NK-92 (cell line): ENCODE data around the gene SLC35F3.
"Not testable (repeated sequence)": the region's sequence is repeated elsewhere in the genome, so short reads cannot be mapped to it uniquely, and the experiment has no call there.

Source experiments
- DNase-seq: peaks from one replicate; lab custom pipeline; 2025; ENCODE audit not compliant: unreplicated experiment; lab: John Stamatoyannopoulos, UW

Gene SLC35F3

DNA sequence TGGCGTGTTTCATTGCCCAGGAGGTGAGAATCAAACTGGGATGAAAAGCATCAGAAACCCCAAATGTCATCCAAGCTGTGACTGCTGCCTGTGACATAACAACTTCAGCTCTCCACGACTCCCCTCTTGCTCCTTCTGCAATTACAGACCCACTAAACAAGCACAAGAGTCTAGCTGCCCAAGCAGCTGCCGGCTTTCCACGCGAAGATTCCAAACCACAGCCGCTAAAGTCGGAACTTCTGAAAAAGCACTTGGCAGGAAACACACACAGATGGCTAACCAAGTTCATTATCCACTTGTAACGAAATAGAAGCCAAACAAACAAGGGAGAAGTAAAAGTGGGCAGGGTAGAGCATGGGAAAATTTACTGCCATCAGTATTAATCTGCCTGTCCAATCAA lies 198.1 kb downstream of the SLC35F3 start:
- no peak for DNase-seq

DNA sequence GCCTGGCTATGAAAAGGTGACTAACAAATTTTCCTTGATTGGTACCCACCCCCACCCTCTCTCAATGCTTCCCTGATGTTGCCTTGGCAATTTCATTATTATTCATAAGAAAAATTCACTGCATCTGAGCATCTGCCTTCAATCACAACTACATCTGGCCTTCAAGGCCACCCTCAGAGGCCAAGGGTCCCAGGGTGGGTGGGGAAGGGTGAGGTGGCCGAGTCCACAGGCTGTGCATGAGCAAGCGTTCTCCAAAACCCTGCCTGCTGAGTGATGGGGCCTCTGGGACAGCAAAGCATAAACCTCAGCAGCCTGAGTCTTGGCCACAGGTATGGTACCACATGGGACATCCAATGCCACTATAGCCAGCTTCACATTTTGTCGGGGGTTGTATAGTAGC lies 198.7 kb downstream of the SLC35F3 start:
- DNase-seq, result no peak

DNA sequence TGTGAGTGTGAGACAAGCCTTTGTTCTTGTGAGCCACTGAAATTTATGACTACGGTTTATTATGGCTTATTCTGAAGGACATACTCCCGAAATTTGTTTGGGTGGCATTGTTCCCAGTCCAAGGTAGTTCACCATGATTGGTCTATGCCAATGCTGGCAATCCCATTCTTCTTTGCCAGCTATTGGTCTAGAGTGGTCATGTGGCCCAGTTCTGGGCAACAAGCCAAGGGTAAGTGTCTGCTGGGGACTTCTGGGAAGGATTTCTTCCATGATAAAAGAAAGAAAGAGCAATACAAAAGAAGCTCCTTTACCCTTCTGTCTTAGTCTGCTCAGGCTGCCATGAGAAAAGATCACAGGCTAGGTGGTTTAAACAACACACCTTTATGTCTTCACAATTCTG lies 201.6 kb downstream of the SLC35F3 start:
- DNase-seq, result no peak

DNA sequence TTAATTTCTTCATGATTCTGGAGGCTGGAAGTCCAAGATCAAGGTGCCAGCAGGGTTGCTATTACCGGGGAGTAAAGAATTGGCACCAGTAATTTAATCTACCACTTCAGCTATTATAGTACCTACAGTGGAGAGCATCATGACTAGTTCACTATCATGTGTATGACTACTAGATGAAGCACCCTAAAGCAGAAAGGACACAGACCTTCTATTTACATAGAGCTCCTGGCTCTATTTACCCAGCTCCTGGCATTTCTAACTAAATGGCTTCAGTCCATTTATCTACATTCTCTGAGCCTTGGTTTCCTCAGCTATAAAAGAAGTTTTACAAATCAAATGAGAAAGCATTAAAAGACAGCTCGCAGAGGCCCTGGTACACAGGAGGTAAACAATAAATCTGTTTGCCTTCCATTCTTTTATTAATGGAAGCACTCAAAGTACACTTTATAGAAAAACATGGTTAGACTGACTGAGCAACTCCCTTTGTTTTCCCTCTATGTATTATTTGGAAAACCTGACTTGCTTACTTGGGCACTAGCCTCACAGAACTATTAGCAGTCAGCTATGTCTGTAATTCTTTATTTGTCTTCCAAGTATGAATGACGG lies 203.0 kb downstream of the SLC35F3 start:
- DNase-seq, result no peak

DNA sequence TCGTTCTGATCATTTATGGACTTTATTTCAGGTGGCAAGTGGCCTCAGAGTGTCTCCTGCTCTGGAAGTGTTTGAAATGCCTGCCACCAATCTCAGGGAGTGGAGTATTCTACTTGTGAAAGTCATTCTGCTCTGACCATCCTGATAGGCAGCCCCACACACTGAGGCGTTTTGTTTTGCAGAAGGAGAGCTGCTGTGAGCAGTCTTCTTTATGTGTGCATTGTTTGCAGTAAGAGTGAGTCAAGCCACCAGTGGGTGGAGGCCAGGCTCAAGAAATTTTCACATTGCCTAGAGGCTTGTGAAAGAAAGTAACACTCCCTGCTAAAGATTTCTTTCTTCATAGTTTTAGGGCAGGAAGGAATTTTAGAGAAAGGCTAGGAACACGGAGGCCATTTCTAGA lies 204.4 kb downstream of the SLC35F3 start:
- DNase-seq, result no peak

DNA sequence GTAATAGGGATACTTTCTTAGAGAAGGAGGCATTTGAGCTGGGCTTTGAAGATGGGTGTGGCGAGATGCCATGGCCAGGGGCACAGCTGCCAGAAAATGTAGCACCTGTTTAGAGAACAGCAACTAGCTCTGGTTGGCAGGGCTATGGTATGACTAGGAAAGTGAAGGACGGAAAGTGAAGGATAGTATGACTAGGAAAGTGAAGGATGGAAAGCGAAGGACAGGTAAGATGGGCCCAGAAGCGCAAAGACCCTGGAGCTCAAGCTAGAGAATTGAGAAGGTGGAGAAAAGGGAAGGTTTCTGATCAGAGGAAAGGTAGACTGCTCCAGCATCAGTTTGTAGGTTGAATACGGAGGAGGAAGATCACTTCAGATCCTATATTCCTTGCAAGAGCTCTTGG lies 205.4 kb downstream of the SLC35F3 start:
- DNase-seq, result no peak

DNA sequence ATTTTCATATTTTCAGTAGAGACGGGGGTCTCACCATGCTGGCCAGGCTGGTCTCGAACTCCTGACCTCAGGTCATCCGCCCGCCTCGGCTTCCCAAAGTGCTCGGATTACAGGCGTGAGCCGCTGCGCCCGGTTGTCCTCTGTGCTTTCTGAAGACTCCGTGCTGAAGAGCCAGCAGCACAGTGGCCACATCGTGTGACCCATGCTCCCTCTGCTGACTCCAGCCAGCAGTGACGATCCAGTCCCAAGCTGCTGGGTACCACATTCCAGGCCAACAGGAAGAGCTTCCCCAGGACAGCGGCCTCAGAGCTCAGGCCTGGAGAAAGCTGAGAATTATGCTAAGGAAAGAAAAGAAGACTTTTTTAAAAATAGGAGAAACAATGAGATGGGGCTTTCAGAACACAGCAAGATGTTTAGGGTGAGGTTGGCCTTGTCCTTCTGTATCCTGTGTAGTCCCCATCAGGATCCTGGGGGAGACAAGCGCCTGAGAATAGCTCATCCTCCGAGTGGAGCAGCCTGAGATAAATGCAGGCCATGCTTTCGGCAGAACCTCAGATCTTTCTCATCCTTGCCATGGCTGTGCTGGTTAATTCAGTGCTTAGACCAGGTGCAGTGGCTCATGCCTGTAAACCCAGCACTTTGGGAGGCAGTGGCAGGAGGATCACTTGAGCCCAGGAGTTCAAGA lies 207.1 kb downstream of the SLC35F3 start:
- no peak for DNase-seq

DNA sequence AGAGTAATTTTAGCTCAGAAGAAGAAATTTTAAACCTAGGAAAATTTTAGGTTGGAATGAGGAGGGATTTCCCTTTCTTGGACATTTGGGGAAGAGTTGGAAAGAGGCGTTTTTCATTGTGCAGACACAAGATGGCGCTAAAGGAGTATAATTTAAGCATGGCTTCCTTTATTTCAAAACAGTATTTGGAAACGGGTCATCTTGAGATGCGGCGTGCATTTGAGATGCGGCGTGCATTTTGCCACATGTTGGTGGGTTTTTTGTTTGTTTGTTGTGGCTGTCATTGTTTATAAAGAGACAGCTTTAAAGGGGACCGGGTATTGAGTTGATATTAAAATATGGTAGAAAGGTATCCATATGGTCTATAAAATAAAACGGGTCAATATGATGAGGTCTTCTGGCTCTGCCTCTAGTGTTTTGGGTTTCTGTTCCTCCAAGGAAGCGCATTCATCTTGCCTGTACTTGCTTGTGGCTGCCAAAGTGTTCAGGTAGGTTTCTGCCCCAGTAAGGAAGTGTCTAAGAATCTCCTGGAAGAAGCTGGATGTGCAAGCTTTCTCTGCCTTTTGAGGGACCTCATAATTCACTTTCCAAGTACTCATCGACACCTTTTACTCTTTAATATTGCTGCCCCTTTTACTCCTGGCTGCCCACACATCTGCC lies 210.3 kb downstream of the SLC35F3 start:
- DNase-seq, result no peak

DNA sequence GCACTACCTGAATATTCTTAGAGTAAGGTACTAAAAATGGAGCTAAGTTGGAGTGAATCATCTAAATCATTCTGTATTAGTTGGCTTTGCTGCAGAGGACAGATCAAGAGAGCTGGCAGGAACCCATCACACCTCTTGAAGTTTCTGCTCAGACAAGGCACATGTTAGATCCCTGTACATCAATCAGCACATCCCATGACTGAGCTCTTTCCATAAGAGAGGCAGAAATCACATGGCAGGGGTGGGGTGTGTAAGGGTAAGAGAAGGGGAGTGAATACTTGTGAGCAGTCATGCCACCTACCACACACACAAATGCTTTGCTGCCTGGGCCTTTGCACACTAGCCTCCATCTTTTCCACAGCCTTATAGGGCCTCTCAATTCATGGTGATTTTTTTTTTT lies 214.4 kb downstream of the SLC35F3 start:
- no peak for DNase-seq

DNA sequence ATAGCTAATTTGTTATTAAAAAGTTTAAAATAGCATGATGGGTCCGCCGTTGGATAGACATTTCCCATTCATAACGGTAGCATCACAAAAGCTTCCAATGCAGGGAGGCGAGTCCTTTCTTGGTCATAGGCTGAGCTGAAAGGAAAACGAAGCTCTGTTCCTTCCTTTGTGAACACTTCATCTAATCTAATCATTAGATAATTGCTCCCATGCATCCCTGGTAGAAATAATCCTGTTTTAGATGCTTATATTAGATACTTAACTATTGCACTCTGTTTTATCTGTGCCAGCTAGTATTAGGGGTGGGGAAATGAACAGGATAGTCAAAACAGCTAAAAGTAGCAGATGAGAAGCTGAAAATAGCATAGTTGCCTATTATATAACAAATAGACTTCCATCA lies 215.0 kb downstream of the SLC35F3 start:
- DNase-seq, result no peak

DNA sequence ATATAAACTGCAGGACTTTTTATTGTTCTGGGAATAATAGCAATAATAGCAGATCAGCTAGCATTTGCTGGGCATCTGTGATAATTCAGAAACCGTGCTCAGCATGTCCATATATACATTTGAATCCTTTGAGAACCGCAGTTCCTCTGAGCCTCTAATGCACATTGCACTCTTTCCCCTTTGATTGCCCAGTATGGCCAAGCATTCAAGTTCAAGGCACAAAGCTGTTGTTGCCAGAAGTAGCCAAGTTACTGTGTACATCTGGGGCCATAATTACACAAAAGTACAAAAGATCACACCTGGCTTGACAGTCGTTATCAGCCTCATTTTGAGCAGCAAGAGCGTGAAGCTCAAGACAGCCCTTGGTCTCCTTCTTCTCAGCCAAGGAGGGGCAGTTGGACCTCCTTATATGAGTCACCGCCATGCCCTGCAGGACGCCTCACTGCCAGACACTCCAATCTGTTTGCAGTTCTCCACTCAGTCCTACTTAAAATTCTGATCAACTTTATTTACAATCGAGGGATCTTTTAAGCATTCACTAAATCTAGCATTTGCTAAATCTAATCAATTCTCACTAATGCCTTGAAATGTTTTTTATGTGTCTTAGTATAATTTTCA lies 216.0 kb downstream of the SLC35F3 start:
- no peak for DNase-seq

DNA sequence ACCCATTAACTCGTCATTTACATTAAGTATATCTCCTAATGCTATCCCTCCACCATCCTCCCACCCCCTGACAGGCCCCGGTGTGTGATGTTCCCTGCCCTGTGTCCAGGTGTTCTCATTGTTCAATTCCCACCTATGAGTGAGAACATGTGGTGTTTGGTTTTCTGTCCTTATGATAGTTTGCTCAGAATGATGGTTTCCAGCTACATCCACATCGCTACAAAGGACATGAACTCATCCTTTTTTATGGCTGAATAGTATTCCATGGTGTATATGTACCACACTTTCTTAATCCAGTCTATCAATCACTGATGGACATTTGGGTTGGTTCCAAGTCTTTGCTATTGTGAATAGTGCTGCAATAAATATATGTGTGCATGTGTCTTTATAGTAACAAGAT lies 217.2 kb downstream of the SLC35F3 start:
- not testable (repeated sequence) for DNase-seq

DNA sequence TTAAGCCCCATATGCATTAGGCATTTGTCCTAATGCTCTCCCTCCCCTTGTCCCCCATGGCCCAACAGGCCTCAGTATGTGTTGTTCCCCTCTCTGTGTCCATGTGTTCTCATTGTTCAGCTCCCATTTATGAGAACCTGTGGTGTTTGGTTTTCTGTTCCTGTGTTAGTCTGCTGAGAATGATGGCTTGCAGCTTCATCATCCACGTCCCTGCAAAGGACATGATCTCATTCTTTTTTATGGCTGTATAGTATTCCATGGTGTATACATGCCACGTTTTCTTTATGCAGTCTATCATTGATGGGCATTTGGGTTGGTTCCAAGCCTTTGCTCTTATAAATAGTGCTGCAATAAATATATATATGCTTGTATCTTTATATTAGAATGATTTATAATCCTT lies 218.1 kb downstream of the SLC35F3 start:
- not testable (repeated sequence) for DNase-seq

DNA sequence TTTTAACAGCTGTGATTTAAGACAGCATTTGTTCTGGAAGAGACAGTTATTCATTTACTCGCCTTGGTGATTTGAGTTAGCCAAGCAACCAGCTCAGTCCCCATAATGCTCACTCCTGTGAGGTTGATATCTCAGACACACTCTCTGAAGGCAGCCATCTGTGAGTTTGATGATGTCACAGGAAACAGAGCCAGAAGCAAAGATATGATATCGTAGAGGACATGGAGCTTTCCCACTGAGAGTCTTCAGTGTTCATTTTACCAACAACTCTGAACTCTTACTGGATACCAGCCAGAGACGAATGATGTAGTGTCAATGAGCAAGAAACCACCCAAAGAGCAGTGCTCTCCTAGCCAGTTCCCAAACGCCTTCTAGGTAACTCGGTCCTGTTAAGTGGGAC lies 219.4 kb downstream of the SLC35F3 start:
- DNase-seq, result no peak

DNA sequence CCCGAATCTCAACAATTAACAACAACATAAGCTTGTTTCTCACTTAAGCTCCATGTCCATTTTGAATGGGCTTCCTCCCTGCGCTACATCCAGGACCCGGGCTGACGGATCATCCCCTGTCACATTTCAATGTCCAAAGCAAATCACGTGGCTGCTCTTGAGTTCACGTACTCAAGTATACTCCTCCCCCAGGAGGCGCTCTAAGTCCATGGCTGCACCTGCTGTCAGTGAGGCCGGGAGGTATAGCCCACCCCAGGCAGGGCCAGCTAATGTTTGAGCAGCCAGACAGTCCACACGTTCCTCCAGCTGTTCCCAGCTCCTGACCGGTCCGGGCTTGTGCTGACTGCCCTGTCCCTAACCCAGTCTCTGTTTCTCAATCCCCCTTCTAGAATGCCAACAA lies 220.8 kb downstream of the SLC35F3 start:
- DNase-seq, result no peak

DNA sequence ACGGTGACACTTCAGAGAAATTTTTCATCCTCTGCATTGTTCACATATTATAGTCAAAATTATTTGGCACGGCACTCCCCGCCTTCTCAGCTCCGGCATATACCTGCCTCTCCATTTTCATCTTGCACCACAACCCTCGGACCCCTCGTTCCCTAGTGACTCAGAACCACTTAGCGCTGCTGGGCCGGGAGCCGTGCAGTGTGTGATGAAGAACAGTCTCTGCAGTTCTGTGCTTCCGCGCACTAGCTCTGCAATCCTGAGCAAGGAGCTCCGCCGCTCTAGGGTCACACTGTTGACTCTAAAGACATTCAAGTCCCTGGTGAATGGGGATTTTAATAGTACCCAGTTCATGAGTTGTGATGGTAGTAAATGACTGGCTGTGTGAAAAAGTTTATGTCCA lies 221.2 kb downstream of the SLC35F3 start:
- no peak for DNase-seq

DNA sequence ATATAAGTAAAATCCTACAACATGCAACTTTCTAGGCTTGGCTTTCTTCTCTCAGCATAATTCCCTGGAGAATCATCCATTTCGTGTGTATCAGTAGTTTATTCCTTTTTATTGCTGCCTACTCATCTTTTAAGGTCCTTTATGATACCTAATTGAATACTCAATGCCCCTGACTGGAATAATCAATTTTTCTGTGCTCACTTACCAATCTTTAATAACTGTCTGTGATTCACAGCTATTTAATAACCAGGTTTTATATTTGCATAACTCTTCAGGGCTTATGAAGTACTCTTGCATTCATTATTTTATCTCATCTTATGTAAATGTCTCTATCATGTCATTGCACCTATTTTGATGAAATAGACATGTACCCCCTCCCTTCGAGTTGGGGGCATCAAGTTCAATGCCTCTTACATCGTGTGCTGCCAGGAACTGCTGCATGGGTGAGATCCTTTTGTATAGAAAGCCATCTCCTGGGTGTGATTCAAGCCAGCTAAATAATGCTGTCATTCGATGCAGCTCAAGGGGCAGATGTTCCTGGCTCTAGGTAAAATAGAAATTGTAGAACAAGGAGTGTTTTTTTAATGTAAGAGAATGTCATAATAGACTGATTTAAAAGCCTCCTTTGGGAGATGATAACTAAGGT lies 222.7 kb downstream of the SLC35F3 start:
- no peak for DNase-seq

DNA sequence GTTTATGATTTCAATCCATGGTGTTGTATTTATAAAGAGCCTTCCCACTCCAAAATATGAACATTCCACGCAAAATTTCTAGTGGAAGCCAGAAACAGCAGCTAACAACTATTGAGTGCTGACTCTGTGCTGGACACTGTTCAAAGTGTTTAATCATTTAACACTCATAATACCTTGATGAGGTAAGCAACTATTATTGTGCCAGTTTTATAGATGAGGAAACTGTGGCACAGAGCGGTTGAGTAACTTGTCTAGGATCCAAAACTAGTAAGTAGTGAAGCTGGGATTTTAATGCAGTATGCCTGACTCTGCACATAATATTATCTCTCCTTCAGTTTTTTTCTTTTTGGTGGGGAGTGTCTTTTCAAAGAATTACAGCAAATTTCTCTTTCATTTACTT lies 228.3 kb downstream of the SLC35F3 start:
- no peak for DNase-seq

DNA sequence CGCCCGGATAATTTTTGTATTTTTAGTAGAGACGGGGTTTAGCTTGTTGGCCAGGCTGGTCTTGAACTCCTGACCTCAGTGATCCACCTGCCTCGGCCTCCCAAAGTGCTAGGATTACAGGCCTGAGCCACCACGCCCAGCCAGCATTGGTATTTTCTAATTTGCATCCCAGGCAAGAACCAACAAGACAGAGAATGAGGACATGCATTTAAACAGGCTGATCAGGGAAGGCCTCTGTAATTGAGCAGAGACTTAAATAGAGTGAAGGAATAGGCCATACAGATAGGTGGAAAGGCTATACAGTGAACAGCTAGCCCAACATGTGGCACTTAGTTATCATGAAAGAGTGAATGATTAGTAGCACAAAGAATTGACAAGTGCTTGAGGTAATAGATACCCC lies 230.4 kb downstream of the SLC35F3 start:
- DNase-seq, result no peak

DNA sequence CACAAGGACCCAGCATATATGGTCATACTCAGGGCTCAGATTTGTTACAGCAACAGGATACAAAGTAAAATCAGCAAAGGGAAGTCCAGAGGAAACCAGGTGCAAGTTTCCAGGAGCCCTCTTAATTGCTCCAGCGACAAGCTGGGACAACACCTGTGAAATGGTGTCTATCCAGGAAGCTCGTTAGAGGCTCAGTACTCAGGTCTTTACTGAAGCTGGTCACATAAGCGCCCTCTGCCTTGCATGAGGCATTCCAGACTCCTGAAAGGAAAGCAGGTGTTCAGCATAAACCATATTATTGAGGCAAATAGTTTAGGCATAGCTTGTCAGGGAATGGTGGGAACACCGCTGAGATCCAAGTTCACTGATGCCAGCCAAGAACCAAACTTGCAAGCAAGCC lies 231.0 kb downstream of the SLC35F3 start:
- DNase-seq, result no peak

DNA sequence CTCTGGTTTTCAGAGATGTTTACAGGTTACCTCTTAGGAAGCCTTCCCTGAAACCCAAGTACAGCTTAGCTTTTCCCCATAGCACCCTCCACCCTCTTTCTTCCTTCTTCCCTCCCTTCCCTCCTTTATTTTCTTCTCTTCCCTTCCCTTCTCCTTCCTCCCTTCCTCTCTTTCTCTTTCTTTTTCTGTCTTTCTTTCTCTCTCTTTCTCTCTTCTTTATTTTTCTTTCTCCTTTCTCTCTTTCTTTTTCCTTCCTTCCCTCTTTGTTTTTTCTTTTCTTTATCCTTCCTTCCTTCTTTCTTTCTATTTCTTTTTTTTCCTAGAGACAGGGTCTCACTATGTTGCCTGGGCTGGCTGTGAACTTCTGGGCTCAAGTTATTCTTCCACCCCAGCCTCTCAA lies 231.6 kb downstream of the SLC35F3 start:
- DNase-seq, result no peak

DNA sequence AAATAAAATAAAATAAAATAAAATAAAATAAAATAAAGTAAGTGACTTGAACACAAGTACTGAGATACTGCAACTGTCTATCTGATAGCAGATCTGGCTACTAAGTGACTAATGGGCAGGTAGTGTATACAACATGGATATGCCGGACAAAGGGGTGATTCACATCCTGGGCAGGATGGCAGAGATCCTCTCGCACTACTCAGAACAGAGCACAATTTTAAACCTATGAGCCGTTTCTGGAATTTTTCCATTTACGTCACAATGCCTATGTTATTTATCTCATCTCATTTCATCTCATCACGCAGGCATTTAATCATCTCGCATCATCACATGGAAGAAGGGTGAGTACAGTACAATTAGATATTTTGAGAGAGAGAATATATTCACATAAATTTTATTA lies 235.5 kb downstream of the SLC35F3 start:
- DNase-seq, result no peak
